ENCODE data around the gene SLC39A6.
"Not testable (repeated sequence)": the region's sequence is repeated elsewhere in the genome, so short reads cannot be mapped to it uniquely, and the experiment has no call there.

Gene SLC39A6

GRCh38 chr18:36129300-36130038 lies at the start of gene SLC39A6, which contains the start of gene ELP2:
Gene SLC39A6, minus strand, starts transcription at chr18:36129340. Its CDS starts 2,333 bp downstream, at chr18:36127007.
Gene ELP2, plus strand, starts transcription at chr18:36129899. Its CDS starts 35 bp downstream, at chr18:36129934.
- peak; percentile 95 for DNase-seq (ENCODE audit: low read depth, low spot score)
- no peak for TF ChIP-seq CTCF (IDR thresholded peaks at IDR 0.05; ENCODE audit: low read depth, low read length)
- in situ Hi-C loops (cut with HindIII; ENCODE audit: low sequenced_read_pairs) = no loop called here
- peak within 1 kb of the TSS; percentile 99 for H3K4me3 ChIP-seq (ENCODE audit: low read depth, low read length)

- no peak for DNase-seq (ENCODE audit: low read depth, low spot score)
- H3K4me3 ChIP-seq (ENCODE audit: low read depth, low read length) = no peak overlapping the region
- TF ChIP-seq CTCF (IDR thresholded peaks at IDR 0.05; ENCODE audit: low read depth, low read length) = no peak
- in situ Hi-C loops (cut with HindIII; ENCODE audit: low sequenced_read_pairs) = no loop called here
These were observed 48.8 kb upstream of the SLC39A6 start for GRCh38 chr18:36177913-36178312.

GRCh38 chr18:36176711-36177110 lies 47.6 kb upstream of the SLC39A6 start:
- H3K4me3 ChIP-seq (ENCODE audit: low read depth, low read length) = no peak overlapping the region
- in situ Hi-C loops (cut with HindIII; ENCODE audit: low sequenced_read_pairs) = no loop called here
- peak; percentile 83 for DNase-seq (ENCODE audit: low read depth, low spot score)
- no peak for TF ChIP-seq CTCF (IDR thresholded peaks at IDR 0.05; ENCODE audit: low read depth, low read length)

- no peak overlapping the region for H3K4me3 ChIP-seq (ENCODE audit: low read depth, low read length)
- DNase-seq (ENCODE audit: low read depth, low spot score) = no peak
- in situ Hi-C loops (cut with HindIII; ENCODE audit: low sequenced_read_pairs) = no loop called here
- TF ChIP-seq CTCF (IDR thresholded peaks at IDR 0.05; ENCODE audit: low read depth, low read length) = no peak
These were observed 47.0 kb upstream of the SLC39A6 start for GRCh38 chr18:36176177-36176584.

- no peak overlapping the region for H3K4me3 ChIP-seq (ENCODE audit: low read depth, low read length)
- DNase-seq (ENCODE audit: low read depth, low spot score) = no peak
- no peak for TF ChIP-seq CTCF (IDR thresholded peaks at IDR 0.05; ENCODE audit: low read depth, low read length)
- in situ Hi-C loops (cut with HindIII; ENCODE audit: low sequenced_read_pairs) = no loop called here
These were observed 46.3 kb upstream of the SLC39A6 start for GRCh38 chr18:36175481-36175880.

GRCh38 chr18:36169938-36170337 lies 40.8 kb upstream of the SLC39A6 start:
- no peak overlapping the region for H3K4me3 ChIP-seq (ENCODE audit: low read depth, low read length)
- in situ Hi-C loops (cut with HindIII; ENCODE audit: low sequenced_read_pairs) = no loop called here
- DNase-seq (ENCODE audit: low read depth, low spot score) = no peak
- no peak for TF ChIP-seq CTCF (IDR thresholded peaks at IDR 0.05; ENCODE audit: low read depth, low read length)

- H3K4me3 ChIP-seq (ENCODE audit: low read depth, low read length); DNase-seq (ENCODE audit: low read depth, low spot score); in situ Hi-C loops (cut with HindIII; ENCODE audit: low sequenced_read_pairs): not testable (repeated sequence)
These were observed 39.2 kb upstream of the SLC39A6 start for GRCh38 chr18:36168296-36168695.
